GM12801 (cell line): ENCODE results near the gene TXNRD1.

ENCODE experiments used
- TF ChIP-seq, protein P1 (sequence below): IDR thresholded peaks from one replicate; pipeline ENCODE4 v1.5.1; 2011; ENCODE audit warnings: control low read depth; ENCODE audit not compliant: insufficient read length; ENCODE audit errors: extremely low read depth

The TXNRD1 gene

GRCh38 chr12:104290320-104290719, 74.7 kb downstream of the TXNRD1 start:
- TF ChIP-seq, protein P1, sequence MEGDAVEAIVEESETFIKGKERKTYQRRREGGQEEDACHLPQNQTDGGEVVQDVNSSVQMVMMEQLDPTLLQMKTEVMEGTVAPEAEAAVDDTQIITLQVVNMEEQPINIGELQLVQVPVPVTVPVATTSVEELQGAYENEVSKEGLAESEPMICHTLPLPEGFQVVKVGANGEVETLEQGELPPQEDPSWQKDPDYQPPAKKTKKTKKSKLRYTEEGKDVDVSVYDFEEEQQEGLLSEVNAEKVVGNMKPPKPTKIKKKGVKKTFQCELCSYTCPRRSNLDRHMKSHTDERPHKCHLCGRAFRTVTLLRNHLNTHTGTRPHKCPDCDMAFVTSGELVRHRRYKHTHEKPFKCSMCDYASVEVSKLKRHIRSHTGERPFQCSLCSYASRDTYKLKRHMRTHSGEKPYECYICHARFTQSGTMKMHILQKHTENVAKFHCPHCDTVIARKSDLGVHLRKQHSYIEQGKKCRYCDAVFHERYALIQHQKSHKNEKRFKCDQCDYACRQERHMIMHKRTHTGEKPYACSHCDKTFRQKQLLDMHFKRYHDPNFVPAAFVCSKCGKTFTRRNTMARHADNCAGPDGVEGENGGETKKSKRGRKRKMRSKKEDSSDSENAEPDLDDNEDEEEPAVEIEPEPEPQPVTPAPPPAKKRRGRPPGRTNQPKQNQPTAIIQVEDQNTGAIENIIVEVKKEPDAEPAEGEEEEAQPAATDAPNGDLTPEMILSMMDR: no peak

DNA sequence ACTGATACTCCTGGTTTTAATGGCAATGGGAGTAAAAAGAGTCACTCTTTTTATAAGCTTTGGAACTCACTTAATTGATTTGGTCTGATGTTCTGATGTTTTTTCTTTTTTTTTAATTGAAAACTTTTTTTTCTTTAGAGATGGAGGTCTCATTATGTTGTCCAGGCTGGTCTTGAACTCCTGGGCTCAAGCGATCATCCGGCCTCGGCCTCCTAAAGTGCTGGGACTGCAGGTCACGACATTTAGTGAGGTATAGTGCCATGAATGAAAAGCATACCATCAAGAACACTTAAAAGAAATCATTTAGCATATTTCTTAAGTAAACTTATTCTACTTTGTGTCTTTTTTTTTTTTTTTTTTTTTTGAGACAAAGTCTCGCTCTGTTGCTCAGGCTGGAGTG, 75.3 kb downstream of the TXNRD1 start:
- TF ChIP-seq, protein P1: no peak

GRCh38 chr12:104291867-104292524, 76.4 kb downstream of the TXNRD1 start:
- TF ChIP-seq, protein P1: no peak

- TF ChIP-seq, protein P1: no peak
Observed at GRCh38 chr12:104292872-104293794, 77.6 kb downstream of the TXNRD1 start.

DNA sequence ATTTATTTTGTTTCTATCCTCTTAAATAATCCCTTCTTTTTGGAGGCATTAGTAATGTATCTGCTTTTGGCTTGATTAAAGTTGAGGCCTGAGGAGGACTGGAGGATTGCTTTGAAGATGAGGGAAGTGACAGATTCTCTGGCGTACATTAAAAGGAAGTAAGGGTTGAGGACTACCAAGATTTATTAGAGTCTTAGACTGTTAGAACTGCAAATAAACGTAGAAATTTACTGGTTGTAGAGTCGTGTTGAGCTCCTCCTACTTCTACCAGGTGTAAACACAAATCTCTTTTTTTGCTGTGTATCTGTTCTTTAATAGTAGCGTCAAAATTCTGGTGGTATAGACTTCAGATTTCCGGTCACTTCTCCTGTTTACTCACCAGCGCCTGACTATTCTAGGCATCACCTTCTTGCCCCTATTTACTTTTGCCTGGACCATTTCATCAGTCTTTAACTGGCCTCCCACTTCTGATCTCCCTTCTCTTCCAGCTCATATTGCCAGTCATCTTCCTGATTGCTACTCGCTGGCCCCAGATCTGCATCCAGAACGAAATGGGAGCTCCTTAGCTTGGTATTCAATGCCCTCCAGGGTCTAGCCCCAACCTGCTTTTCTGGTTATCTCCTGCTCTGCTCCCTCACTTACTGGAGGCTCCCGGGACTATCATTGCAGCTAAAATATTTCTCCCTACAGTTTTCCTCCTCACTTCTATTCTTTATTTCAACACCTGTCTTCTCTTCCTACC, 79.5 kb downstream of the TXNRD1 start:
- TF ChIP-seq, protein P1: no peak

DNA sequence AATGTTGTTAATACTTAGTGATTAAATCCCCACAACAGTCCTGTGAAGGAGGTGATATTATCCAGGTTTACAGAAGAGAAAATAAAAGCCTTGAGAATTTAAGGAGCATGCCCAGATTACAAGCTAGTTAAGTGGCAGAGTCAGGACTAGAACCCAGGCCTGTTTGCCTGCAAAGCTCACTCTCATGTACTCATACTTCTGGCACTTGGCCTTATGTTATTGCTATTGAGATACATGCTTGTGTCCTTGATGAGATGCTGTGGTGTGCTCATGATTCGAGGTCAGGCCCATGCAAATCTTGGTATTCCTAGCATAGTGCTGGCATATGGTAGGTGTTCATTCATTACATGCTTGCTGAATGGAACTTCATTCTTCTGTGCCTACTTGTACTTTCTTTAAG, 80.4 kb downstream of the TXNRD1 start:
- TF ChIP-seq, protein P1: no peak

GRCh38 chr12:104296718-104297117, 81.1 kb downstream of the TXNRD1 start:
- TF ChIP-seq, protein P1: no peak
